GM23338 (cell line): ENCODE data around the gene IL18R1. TPM values are rescaled to one million over a fixed set of nuclear protein-coding genes. Genes with fewer than 3 reads are reported as not detected.

ENCODE experiments used
- ATAC-seq: fragments of 200-7000 bp; cut with Tn5 transposase; 3 replicates; pipeline ENCODE4 v1.9.1; 2020
- DNase-seq: peaks from one replicate; pipeline ENCODE4 v3.0.0-alpha.2; 2015; ENCODE audit warnings: low spot score
- H2AFZ ChIP-seq: fragments of 200-600 bp; sonication (generic); 2 replicates; pipeline ENCODE4 v1.8.0; 2016; ENCODE audit warnings: antibody characterized with exemption, mild to moderate bottlenecking, moderate library complexity
- H3F3A ChIP-seq: fragments of 200-600 bp; sonication (generic); replicated peaks from 2 replicates; pipeline ENCODE4 v1.8.0; 2017; ENCODE audit warnings: antibody characterized with exemption, mixed run types, low read depth
- H3K27ac ChIP-seq: fragments of 200-600 bp; sonication (generic); 2 replicates; pipeline ENCODE4 v1.6.1; 2016; ENCODE audit warnings: low read depth
- H3K27me3 ChIP-seq: fragments of 200-600 bp; sonication (generic); 2 replicates; pipeline ENCODE4 v1.8.0; 2016; ENCODE audit warnings: mild to moderate bottlenecking, mixed run types, moderate library complexity; ENCODE audit not compliant: insufficient read depth
- H3K36me3 ChIP-seq: fragments of 200-600 bp; sonication (generic); 2 replicates; pipeline ENCODE4 v1.8.0; 2016; ENCODE audit warnings: mild to moderate bottlenecking; ENCODE audit not compliant: insufficient read depth
- H3K4me1 ChIP-seq: fragments of 200-600 bp; sonication (generic); 2 replicates; pipeline ENCODE4 v1.8.0; 2016; ENCODE audit warnings: mild to moderate bottlenecking, moderate library complexity; ENCODE audit not compliant: insufficient read depth
- H3K4me2 ChIP-seq: fragments of 200-600 bp; sonication (generic); 2 replicates; pipeline ENCODE4 v1.7.1; 2017; ENCODE audit warnings: mixed run types
- H3K4me3 ChIP-seq: fragments of 200-600 bp; sonication (generic); 2 replicates; pipeline ENCODE4 v1.6.1; 2016; ENCODE audit warnings: mixed run types
- H3K79me2 ChIP-seq: fragments of 200-600 bp; sonication (generic); replicated peaks from 2 replicates; pipeline ENCODE4 v1.8.0; 2017; ENCODE audit warnings: mild to moderate bottlenecking; ENCODE audit not compliant: insufficient read depth
- H3K9me2 ChIP-seq: fragments of 200-600 bp; sonication (generic); 2 replicates; pipeline ENCODE4 v1.8.0; 2017; ENCODE audit not compliant: insufficient read depth
- H4K20me1 ChIP-seq: fragments of 200-600 bp; sonication (generic); replicated peaks from 2 replicates; pipeline ENCODE4 v1.8.0; 2017; ENCODE audit warnings: mild to moderate bottlenecking; ENCODE audit not compliant: insufficient read depth
- H3K27ac Mint-ChIP-seq: 2 replicates; pipeline ENCODE4 v1.8.0; 2020; ENCODE audit warnings: inconsistent platforms, mild to moderate bottlenecking, moderate library complexity, mixed read lengths
- H3K27me3 Mint-ChIP-seq: 3 replicates; pipeline ENCODE4 v1.8.0; 2022; ENCODE audit warnings: low read depth, mild to moderate bottlenecking, moderate library complexity, mixed read lengths, inconsistent platforms; ENCODE audit not compliant: insufficient read depth, poor library complexity
- H3K36me3 Mint-ChIP-seq: 3 replicates; pipeline ENCODE4 v1.8.0; 2021; ENCODE audit warnings: low read depth, mild to moderate bottlenecking, inconsistent platforms, moderate library complexity, mixed read lengths
- H3K4me1 Mint-ChIP-seq: 3 replicates; pipeline ENCODE4 v1.8.0; 2020; ENCODE audit warnings: mild to moderate bottlenecking, inconsistent platforms, mixed read lengths
- H3K4me3 Mint-ChIP-seq: 3 replicates; pipeline ENCODE4 v1.8.0; 2021; ENCODE audit warnings: moderate library complexity, mild to moderate bottlenecking, inconsistent platforms, mixed read lengths
- H3K9me3 Mint-ChIP-seq: 3 replicates; pipeline ENCODE4 v1.8.0; 2020; ENCODE audit warnings: moderate library complexity, mild to moderate bottlenecking, inconsistent platforms, mixed read lengths
- CREB1 ChIP-seq: fragments of 250-450 bp; sonication (Bioruptor Pico); IDR thresholded peaks from 2 replicates; pipeline ENCODE4 v1.5.0; 2020; ENCODE audit warnings: low read depth, mild to moderate bottlenecking, moderate library complexity
- ETS1 ChIP-seq: IDR thresholded peaks from 2 replicates; pipeline ENCODE4 v1.6.1; 2016; ENCODE audit warnings: antibody characterized with exemption
- EZH2phosphoT487 ChIP-seq: fragments of 200-600 bp; sonication (generic); IDR thresholded peaks from one replicate; pipeline ENCODE4 v1.8.1; 2018; ENCODE audit warnings: antibody characterized with exemption; ENCODE audit not compliant: unreplicated experiment
- JUNB ChIP-seq: IDR thresholded peaks from one replicate; pipeline ENCODE4 v1.6.1; 2016; ENCODE audit warnings: antibody characterized with exemption; ENCODE audit not compliant: unreplicated experiment
- NANOG ChIP-seq: IDR thresholded peaks from 2 replicates; pipeline ENCODE4 v1.6.1; 2016; ENCODE audit warnings: antibody characterized with exemption, borderline replicate concordance
- STAT1 ChIP-seq: IDR thresholded peaks from one replicate; pipeline ENCODE4 v1.6.1; 2016; ENCODE audit warnings: antibody characterized with exemption; ENCODE audit not compliant: unreplicated experiment
- ZNF114 ChIP-seq: fragments of 250-450 bp; sonication (Bioruptor Pico); IDR thresholded peaks from 2 replicates; pipeline ENCODE4 v1.5.0; 2020; ENCODE audit warnings: mild to moderate bottlenecking, moderate library complexity
- ZNF331 ChIP-seq: fragments of 250-450 bp; sonication (Bioruptor Pico); IDR thresholded peaks from 2 replicates; pipeline ENCODE4 v1.5.0; 2020; ENCODE audit warnings: low read depth, mild to moderate bottlenecking, moderate library complexity
- ZNF462 ChIP-seq: fragments of 250-450 bp; sonication (Bioruptor Pico); IDR thresholded peaks from 2 replicates; pipeline ENCODE4 v1.5.0; 2020; ENCODE audit warnings: mild to moderate bottlenecking, moderate library complexity
- polyA plus RNA-seq: library from polyadenylated mRNA; unstranded; fragments of >200 nt; fragmentation: Nextera tagmentation; extraction: Ambion mirVana; gene quantifications from 2 replicates; pipeline ENCODE4 v1.2.1, GENCODE V29; 2016
- total RNA-seq: library from RNA; depleted of rRNA; stranded (reverse); fragments of >200 nt; shearing (Covaris generic); gene quantifications from 2 replicates; pipeline ENCODE4 v1.2.3, GENCODE V29; 2014

IL18R1 gene
- total and polyA plus RNA-seq, 2 experiments from 2014 or later: 0.17 to 0.39 TPM

GRCh38 chr2:102417946-102418345, 62.4 kb downstream of the IL18R1 start (continued):
- no peak for TF ChIP-seq ZNF462 (CRISPR knock-in tag)

DNA sequence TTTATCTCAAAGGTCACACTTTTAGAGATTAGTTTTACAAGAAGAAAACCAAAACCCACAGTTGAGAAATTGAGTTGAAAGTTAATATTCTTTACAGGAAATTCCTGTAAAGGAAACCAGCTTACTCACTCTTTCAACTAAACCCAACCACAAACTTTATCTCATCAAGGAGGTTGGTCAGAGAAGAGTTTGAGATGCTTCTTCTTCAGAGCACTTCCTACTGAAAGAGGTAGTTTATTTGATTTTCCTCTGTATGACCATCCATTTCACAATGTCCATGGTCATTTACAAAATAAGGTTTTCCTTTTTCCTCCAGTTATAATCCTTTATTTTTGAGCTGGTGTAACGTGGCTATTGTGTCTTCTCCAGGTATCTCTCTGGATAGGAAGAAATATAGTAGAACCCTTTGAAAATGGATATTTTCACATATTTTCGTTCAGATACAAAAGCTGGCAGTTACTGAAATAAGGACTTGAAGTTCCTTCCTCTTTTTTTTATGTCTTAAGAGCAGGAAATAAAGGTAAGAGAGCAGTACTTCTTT, 62.9 kb downstream of the IL18R1 start:
- Histone ChIP-seq H3K4me1 (no peaks in the 10 kb centered on the region), H2AFZ (no peak overlapping the region), H3K36me3 (no peaks in the 10 kb centered on the region), H3K4me2 (no peak overlapping the region), H3K27me3 (no peaks in the 10 kb centered on the region), H4K20me1 (no peaks in the 10 kb centered on the region), H3F3A (no peaks in the 10 kb centered on the region), H3K79me2 (no peaks in the 10 kb centered on the region), H3K27ac (no peak overlapping the region), H3K4me3 (no peak overlapping the region), H3K9me2 (peaks cover 14% of the 10 kb centered on the region; the same call in 1 of the 2 replicates)
- Mint-ChIP-seq H3K9me3 (peaks cover 1% of the 10 kb centered on the region; the same call in 2 of the 3 replicates), H3K4me3 (no peak overlapping the region), H3K36me3 (no peaks in the 10 kb centered on the region), H3K27me3 (no peaks in the 10 kb centered on the region), H3K4me1 (no peaks in the 10 kb centered on the region), H3K27ac (no peak overlapping the region)
- ATAC-seq (no peak), DNase-seq (no peak)
- TF ChIP-seq ZNF331 (no peak), ZNF114 (CRISPR knock-in tag) (no peak), STAT1 (no peak), JUNB (no peak), ZNF462 (CRISPR knock-in tag) (no peak), EZH2phosphoT487 (no peak), NANOG (no peak), ETS1 (no peak), CREB1 (CRISPR knock-in tag) (no peak)
